Brain pericyte (primary cell): Measurements from ENCODE around the gene DHX36.

Experiments used
- DNase-seq: peaks from one replicate; pipeline ENCODE4 v3.0.0-alpha.2; 2012; ENCODE audit warnings: low read depth, low spot score

The DHX36 gene

GRCh38 chr3:154224366-154224765 is 99.9 kb downstream of the DHX36 start:
- no peak for DNase-seq

- DNase-seq = no peak
Observed at GRCh38 chr3:154223519-154223918, 100.8 kb downstream of the DHX36 start.
